GM18498 (cell line): Measurements from ENCODE around the gene ZNF346.

ENCODE experiments used
- ATAC-seq: cut with Tn5 transposase; IDR thresholded peaks from one replicate; pipeline ENCODE4 v1.9.1; 2021; ENCODE audit warnings: mild to moderate bottlenecking, moderate library complexity; ENCODE audit not compliant: unreplicated experiment

Gene ZNF346

DNA sequence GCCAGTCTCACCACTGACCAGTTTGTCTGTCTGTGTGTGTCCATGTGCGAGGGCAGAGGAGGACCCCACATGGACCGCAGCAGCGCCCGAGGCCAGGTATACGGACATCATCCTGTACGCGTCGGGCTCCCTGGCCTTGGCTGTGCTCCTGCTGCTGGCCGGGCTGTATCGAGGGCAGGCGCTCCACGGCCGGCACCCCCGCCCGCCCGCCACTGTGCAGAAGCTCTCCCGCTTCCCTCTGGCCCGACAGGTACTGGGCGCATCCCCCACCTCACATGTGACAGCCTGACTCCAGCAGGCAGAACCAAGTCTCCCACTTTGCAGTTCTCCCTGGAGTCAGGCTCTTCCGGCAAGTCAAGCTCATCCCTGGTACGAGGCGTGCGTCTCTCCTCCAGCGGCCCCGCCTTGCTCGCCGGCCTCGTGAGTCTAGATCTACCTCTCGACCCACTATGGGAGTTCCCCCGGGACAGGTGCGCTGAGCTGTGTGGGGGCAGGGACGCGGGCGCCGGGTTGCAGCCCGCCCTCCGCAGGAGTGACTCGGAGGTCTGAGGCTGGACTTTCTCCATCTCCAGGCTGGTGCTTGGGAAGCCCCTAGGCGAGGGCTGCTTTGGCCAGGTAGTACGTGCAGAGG lies 70.7 kb downstream of the ZNF346 start:
- no peak for ATAC-seq

DNA sequence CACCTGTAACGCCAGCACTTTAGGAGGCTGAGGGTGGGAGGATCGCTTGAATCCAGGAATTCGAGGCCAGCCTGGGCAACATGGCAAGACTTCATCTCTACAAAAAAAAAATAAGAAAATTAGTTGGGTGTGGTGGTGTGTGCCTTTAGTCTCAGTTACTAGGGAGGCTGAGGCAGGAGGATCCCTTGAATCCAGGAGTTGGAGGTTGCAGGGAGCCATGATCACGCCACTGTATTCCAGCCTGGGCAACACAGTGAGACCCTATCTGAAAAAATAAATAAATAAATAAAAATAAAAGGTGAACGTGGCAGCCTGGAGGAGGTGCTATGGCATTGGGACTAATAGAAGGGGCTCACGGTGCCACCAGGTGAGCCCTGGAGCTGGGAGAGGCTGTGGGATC lies 71.3 kb downstream of the ZNF346 start:
- no peak for ATAC-seq

DNA sequence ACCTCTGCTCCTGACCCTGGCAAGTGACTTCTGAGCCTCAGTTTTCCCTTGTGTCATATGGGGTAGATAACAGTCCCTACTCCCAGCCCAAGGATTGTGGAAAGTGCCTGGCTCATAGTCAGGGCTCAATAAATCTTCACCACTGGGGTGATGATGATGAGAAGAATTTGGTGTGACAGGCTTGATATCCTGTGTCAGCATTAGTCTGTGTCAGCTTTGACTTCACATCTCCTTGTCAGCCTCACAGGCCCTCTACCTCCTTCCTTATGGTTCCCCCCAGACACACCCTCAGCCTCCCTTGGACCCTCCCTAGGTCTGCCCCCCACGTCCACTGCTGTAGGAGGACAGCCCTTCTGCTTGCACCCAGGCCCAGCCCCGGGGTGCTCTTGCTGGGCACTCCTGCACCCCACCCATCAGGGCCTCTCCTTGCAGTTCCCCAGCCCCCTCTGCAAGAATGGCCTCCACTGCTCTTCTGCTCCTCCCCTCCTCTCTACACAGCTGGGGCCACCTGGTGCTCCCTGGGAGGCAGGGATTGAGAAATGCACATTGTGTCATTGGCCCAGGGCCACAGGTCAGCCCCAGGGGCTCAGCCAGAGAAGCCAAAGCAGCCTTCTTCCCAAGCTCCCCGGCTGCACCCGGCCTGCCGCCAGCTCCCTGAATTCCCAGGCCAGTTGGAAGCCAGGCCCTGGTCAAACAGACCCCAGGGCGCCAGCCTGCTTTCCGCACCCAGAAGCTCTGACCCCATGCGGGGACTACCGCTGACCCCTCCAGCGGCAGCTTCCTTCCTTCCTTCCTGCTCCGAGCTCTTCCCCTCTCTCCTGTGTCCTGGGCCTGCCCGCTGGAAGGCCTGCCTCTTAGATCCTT lies 72.0 kb downstream of the ZNF346 start:
- ATAC-seq: no peak

DNA sequence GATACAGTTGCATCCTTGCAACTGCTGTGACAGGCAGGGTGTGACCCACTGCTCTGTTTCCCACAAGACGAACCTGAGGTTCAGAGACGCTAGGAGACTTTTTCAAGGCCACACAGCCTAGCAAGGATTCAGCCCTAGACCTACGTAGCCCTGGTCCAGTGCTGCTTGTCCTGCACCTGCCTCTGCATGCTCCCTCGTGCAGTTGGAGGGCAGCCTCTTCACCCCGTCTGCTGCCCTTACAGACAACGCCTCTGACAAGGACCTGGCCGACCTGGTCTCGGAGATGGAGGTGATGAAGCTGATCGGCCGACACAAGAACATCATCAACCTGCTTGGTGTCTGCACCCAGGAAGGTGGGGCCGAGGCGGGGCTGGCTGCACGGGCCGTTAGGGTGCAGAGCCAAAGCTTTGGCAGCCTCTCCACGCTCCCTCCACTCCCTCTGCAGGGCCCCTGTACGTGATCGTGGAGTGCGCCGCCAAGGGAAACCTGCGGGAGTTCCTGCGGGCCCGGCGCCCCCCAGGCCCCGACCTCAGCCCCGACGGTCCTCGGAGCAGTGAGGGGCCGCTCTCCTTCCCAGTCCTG lies 72.7 kb downstream of the ZNF346 start:
- no peak for ATAC-seq

DNA sequence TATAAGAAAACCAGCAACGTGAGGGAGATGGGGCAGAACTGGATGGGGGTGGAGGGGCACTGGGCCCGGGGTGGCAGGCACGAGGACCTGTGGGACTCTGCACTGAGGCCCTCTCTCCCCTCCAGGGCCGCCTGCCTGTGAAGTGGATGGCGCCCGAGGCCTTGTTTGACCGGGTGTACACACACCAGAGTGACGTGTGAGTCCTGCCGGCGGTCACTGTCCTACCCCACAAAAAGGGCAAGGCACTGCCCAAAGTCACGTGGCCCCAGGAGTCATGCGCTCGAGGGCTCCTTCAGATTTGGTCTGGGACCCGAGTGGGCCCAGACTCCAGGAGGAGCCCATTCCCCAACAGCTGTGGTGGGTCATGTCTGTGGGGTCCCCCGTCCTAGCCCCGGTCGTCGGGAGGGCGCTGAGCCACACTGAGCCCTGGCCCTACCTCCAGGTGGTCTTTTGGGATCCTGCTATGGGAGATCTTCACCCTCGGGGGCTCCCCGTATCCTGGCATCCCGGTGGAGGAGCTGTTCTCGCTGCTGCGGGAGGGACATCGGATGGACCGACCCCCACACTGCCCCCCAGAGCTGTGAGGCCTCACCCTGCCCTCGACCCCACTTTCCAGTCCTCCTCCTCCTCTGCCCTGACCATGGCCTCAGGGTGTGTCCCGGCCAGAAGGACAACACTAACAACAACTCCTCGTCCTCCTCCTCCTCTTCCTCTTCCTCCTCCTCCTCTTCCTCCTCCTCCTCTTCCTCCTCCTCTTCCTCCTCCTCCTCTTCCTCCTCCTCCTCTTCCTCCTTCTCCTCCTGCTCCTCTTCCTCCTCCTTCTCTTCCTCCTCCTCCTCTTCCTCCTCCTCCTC lies 73.9 kb downstream of the ZNF346 start:
- ATAC-seq: no peak

DNA sequence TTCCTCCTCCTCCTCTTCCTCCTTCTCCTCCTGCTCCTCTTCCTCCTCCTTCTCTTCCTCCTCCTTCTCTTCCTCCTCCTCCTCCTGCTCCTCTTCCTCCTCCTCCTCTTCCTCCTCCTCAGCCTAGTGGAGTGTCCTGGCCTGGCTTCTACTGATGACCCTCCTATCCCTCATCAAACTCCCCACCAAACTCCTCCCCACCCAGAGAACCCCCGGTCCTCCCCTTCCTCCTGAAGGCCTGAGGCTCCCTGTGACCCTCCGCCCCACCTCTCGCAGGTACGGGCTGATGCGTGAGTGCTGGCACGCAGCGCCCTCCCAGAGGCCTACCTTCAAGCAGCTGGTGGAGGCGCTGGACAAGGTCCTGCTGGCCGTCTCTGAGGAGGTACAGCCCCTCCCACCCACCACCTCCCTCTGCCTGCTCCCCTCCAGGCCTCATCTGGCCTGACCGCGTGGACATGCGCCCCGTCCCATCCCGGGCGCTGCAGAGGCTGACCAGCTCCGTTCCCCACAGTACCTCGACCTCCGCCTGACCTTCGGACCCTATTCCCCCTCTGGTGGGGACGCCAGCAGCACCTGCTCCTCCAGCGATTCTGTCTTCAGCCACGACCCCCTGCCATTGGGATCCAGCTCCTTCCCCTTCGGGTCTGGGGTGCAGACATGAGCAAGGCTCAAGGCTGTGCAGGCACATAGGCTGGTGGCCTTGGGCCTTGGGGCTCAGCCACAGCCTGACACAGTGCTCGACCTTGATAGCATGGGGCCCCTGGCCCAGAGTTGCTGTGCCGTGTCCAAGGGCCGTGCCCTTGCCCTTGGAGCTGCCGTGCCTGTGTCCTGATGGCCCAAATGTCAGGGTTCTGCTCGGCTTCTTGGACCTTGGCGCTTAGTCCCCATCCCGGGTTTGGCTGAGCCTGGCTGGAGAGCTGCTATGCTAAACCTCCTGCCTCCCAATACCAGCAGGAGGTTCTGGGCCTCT lies 74.8 kb downstream of the ZNF346 start:
- ATAC-seq: no peak

DNA sequence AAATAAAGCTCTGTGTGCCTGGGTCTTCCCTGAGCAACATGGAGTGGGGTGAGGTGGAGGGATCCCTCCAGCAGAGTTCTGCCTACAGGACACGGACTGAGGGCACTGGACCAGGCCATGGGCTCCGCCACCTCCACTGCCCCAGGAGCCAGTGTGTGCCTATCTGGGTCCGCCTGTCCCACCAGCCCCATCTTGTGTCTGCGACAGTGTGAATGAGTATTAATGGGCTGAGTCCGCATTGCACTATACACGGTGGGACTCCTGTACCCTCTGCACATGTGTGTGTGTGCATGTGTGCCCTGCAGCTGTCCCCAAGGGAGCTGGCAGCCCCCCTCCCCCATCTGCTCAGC lies 75.6 kb downstream of the ZNF346 start:
- no peak for ATAC-seq

DNA sequence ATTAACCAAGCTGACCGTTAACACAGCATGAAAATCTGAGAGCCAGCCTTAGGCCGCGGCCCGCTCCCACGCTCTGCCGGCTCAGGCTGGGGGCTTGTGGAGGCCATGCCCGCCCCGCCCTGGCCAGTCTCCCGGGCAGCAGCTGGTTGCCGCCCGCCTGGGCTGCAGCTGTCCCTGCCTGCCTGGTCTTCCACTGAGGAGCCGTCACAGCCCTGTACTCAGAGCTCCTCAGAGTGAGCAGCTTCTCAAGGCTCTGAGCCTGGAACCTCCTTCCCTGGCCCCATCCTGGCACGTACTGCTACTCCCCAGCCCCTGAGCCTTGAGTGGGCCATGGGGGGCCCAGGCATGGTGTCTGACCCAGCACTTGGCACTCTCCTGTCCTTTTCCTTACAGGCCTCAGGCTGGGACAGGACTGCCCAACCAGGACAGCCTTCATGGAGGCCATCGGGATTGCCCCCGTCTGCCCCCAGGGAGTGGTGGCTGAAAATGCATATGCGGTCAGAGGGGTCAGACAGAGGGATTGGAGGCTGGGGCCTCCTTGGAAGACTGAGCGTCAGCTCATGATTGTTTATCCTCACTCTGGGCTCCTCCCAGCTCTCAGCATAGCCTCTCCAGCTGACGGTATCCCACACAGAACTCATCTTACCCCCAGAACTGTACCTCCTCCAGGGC lies 76.1 kb downstream of the ZNF346 start:
- ATAC-seq: no peak

DNA sequence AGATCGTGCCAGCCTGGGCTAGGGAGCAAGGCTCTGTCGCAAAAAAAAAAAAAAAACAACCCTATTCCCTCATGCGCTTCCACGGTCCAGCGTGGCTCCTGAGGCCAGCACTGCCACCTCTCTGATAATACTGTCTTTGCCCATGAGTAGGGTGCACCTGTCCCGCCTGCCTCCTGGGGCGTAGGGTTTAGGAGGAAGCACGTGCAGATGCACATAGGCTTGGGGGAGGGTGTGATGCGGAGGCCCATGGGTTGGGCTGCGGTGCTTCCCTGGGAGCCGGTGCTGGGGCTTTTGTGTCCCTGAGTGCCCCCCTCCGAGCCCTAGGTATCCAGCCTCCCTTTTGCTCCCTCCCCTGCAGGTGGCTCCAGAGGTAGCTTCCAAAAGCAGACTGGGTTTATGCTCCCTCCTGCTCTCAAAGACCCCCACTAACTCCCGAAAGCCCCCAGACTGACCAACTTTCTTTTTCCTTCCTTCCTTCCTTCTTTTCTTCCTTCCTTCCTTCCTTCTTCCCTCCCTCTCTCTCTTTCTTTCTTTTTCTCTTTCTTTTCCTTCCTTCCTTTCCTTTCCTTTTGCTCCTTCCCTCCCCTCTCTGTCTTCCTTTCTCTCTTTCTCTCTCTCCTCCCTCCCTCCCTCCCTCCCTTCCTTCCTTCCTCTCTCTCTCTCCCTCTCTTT lies 77.1 kb downstream of the ZNF346 start:
- ATAC-seq: no peak

DNA sequence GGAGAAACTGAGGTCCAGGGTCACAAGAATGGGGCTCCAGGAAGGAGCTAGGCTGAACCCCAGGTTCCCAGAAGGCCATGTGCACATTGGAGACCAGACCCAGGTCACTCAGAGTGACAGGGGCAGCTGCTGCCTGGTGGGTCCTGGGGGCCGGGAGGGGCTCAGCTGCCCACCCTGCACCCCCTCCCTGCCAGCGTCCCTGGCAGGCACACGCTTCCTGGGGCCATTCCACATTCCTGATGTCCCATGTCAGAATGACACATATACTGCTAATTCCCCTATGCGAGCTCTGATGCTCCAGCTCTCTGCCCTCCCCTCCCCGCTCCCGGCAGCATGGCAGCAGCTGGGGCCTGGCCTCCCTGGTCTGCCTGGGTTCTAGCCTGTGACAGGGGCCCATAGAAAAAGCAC lies 78.2 kb downstream of the ZNF346 start:
- no peak for ATAC-seq

DNA sequence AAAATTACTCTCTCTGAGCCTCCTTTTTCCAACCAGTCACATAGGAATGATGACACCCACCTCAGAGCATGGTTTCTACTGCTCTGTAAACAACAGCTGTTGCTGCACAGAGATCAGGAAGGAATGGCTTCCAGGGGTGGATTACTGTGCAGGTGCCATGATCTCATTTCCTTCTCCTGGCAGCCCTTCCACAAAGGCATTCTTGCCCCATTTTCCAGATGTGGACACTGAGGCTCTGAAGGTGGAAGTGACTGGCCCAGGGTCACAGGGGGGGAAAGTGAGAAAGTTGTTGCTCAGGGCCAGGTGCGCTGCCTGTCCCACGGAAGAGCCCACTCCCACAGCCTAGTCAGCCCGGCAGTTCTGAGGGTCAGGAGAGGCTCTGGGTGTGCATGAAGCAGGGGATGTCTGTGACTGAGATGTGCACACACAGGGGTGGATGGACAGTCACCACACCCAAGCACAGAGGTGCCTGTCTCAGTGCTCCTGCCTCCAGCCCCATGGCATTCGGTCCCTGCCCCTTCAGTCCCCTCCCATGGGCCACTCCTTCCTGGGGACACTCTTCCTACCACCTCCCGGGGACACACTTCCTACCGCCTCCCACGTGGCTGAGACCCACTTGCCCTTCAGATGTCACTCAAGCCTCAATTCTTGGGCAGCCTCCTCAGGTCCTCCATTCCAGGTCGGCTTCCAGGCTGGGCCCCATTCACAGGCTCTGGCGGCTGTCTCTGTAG lies 81.2 kb downstream of the ZNF346 start:
- ATAC-seq: no peak

DNA sequence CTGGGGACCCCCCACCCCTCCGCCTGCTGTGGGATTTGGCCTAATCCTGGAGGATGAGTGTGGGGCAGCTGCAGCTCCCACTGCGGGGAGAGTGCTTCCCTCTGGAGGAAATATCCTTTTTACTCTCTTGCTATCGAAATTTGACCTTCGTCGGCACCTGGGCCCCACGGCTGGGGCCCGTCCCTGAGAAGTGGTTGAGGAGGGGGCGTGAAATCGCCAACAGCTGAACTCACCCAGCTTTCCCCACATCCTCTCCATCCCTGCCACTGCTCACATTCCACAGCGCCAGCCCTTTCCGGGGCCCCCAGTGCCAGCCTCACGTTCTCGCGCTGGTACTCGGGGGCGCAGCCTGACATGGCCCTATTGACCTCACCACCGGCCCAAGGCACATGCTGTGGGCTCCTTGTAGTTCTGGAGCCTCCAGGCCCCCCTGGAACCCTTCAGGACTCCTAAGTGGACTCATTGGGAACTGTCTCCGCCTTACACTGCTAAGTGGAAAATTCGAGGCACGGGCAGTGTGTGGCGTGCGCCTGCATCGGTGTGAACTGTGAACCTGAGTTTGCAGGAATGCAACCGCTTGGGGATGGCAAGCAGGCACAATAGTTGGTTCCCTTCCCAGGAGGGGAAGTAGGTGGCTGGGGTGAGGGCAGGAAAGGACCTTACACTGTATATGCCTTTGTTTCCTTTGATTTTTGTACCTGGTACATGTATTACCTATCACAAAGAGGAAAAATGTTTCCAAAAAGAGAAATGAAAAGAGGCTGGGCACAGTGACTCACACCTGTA lies 83.4 kb downstream of the ZNF346 start:
- ATAC-seq: no peak

DNA sequence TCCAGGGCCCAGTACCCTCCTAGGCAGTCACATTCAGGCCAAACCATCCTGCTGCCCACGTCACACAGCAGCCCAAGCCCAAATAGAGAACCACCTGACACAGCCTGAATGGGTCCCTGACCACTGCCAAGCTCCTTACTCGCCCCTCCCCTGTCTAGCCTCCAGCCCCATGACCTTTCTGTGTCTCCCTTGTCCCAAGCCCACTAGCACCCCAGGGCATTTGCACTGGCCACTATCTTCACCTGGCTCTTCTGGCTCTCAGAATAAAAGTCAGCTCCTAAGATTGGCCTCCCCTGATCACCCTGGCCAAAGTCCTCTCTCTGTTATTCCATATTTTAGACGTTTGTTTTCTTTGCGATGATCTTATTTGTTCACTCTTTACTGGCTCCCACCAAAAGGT lies 84.7 kb downstream of the ZNF346 start:
- no peak for ATAC-seq

DNA sequence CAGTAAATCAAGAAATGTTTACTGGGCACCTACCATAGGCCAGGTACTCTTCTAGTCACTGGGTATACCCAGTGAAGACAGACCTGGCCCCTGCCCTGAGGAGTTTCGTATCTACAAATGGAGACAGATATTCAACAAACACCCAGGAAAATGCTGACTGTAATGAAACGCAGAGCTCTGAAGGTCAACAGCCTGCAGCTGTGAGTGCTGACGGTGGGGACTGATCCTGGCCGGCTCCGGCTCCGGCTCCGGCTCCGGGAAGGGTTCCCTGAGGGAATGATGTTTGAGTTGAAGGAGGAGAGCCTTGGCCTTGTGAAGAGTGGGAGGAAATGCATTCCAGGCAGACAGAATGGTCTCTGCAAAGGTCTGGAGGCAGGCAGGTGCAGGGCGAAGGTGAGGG lies 87.3 kb downstream of the ZNF346 start:
- ATAC-seq: no peak

DNA sequence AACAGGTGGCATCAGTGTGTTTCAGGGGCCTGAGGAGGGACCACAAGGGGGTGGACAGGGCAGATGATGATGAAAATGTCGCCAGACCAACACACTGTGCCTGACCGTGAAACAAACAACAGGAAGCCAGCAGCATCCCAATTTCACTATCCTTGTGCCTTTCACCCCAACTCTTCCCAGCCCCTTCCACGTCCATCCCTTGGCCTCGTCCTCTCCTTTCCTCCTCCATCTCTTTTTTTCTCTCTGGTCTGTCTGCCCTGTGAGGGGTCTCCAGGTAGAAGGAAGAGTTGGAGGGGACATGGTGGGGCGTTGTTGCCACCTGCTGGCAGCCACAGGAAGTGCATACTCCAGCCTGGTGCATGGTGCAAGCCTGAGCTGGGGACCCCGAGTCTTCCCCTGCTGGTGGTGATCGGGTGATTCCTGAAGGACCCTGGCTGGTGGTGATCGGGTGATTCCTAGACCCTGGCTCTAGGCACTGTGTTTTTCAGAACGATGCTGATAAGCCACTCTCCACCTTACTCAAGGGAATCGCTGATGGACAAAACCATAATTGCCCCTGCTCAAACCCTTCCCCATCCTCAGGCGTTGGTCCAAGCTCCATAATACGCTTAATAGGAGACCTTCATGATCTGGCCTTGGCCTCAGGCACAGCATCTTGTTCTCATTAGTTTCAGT lies 89.4 kb downstream of the ZNF346 start:
- no peak for ATAC-seq

DNA sequence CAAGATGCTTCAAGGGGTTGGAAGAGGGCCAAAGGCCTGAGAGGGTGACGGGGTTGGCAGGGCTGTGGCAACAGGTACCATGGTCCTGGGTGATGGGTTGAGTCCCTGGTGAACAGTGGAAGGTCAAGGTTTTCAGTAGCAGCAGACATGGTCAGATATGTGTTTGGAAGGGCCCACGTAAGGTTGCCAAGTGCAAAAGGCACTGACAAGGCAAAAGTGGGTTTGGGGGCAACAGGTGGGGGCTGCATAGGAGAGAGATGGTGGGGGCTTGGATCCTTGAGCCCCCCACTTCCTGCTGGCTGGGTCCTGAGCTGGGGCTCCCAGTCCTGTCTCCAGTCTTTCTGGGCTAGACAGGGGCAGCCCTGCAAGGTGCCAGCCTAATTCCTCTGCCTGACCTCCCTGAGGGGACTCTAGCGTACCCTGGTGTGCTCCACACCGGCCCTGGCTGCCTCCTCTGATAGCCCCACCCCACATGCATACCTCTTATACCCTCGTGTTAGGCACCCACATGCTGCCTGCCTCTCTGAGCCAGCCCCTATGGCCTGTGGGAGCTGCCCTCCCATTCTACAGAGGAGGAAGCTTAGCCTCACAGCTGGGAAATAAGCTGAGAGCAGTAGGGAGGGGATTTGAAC lies 90.2 kb downstream of the ZNF346 start:
- no peak for ATAC-seq
